GM12891 (cell line): ENCODE data around the gene UBTF.

Experiments used
- DNase-seq: peaks from one replicate; pipeline ENCODE4 v3.0.0; 2011; ENCODE audit warnings: low spot score; ENCODE audit not compliant: insufficient read length
- FAIRE-seq: peaks from 2 replicates; lab custom pipeline; 2011; peaks lifted over from hg19 to GRCh38; lab: Jason Lieb, UNC
- PAX5 ChIP-seq: IDR thresholded peaks from 2 replicates; pipeline ENCODE4 v1.6.1; 2011; ENCODE audit warnings: low read length, moderate library complexity, mild to moderate bottlenecking; ENCODE audit not compliant: insufficient read depth, severe bottlenecking
- POLR2A ChIP-seq: IDR thresholded peaks from 2 replicates; pipeline ENCODE4 v1.6.1; 2011; ENCODE audit warnings: low read depth, low read length, control low read depth
- POLR2AphosphoS5 ChIP-seq: IDR thresholded peaks from 2 replicates; pipeline ENCODE4 v1.6.1; 2011; ENCODE audit warnings: low read depth, low read length, control low read depth
- POU2F2 ChIP-seq: IDR thresholded peaks from 2 replicates; pipeline ENCODE4 v1.6.1; 2011; ENCODE audit warnings: low read depth, mild to moderate bottlenecking, control low read depth, low read length, moderate library complexity
- SPI1 ChIP-seq: IDR thresholded peaks from 2 replicates; pipeline ENCODE4 v1.6.1; 2011; ENCODE audit warnings: low read depth, low read length, control low read depth
- TAF1 ChIP-seq: IDR thresholded peaks from 2 replicates; pipeline ENCODE4 v1.6.1; 2011; ENCODE audit warnings: low read depth, low read length, control low read depth

Gene UBTF

DNA sequence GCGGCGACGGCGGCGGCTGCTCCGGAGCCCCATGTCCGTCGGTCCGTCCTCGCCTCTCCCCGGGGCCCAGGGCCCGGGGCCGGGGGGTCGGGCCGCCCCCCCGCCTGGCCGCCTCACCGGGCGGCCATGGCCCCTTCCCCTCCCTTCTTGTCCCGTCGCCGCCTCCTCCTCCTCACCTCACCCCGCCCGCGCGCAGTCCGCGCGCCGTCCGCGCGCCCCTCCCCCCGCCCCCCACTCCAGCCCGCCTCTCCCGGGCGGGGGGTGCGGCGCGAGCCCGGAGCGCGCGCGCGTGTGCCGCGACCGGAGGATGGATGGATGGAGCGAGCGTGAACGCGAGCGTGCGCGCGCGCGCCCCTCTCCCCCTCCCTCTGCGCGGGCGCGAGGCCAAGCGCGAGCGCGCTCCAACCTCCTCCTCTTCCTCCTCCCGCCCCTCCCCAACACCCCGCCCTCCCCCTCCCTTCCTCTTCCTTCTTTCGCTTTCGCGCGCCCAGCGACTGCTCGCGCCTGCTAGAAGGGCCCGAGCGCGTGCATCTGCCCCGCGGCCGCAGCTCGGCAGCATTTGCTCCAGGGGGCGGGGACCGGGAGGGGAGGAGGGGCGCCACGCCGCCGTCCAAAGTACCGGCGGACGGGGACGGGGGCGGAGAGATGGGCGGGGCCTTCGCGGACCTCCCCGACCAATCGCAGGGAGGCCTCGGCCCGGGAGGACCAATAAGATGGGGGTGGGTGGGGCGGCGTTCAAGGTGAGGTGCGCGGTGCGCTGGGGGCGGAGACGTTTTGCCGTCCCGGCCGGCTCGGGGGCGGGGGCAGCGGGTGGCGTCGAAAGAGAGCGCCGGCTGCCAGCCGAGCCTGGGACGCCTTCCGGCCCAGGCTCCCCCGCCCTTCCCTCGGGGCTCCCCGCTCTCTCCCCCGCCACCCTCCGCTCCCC is 19.7 kb downstream of the UBTF start, which contains the start of gene ATXN7L3:
ATXN7L3 (minus strand) TSS at position 332 of the 925 bp plus-strand sequence. CDS start 1,814 bp downstream, outside the sequence.
- peak; percentile 97 for FAIRE-seq
- peak; percentile 99 for DNase-seq
- no peak for TF ChIP-seq POLR2A
- TF ChIP-seq TAF1: peak; percentile 2; the same call in 1 of the 2 replicates

DNA sequence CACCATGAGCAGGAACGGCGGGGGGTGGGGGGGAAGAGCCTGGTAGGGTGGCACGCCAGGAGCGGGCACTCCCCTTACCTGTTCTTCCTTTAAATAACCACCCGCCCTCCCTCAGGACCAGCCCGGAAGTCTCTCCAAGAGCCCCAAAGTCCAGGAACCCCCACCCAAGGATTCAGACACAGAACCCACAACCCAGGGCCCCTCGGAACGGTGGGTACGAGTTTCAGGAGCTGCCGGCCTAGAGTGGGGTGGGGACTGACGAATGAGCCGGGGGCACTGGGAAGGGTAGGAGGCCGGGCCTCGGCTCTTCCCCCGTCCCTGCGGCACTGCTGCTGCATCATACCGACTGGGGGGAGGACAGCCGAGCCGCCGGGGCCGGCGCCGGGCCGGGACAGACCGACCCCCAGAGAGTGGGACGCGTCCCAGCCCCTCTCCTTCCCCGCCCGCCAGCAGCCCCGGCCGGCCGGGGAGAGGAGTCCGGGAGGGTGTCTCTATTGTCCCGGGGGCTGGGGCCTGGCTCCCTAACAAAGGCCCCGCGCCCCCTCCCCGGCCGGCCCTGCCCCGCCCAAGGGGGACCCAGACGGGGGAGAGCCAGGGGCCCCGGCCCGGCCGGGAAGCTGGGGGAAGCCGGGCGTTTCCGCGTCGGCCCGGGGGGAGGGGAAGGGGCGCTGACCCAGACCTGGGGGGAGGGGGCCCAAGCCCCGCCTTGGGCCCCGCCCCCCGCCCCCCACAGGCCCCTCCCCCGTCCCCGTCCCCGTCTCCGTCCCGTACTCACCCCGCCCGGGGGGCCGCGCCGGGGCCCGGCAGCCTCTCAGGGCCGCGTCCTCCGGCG is 20.5 kb downstream of the UBTF start:
- TF ChIP-seq TAF1 (peak; percentile 14; the same call in 1 of the 2 replicates), POLR2AphosphoS5 (0 out of 2 replicates have a peak, but pooled peaks have one; percentile 2), POU2F2 (no peak), PAX5 (no peak)
- DNase-seq (peak; percentile 84), FAIRE-seq (peak; percentile 45)

DNA sequence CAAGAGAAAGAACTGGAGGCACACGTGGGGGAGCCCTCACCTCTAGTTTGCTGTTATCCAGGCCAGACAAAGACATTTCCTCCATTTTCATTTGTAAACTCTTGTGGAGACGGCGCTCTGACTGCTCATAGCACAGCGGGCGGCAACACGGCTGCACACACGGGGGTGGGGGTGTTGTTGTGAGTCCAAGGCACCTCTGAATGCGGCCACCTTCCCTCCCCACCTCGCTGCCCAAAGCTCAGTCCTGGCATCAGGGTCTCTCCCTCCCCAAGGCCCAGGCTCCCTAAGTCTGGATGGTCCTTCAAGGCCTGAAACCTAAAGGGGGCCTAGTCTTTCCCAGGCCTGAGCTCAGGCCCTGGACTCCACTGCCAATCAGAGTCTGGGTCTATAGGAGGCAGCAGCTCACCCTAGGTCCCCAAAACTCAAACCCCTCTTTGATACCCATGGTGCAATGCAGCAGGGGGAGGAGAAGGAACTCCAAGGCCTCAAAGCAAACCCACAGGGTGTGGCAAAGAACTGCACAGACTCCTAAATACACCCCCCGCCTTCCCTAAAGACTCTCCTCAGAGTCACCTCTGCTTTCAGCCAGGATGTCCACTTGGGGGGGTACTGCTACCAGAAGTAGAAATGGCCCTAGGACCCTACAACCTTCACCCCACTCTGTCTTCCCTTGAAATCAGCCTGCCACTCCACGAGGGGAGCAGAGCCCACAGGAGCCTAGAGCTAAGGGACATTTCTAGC is 21.3 kb downstream of the UBTF start:
- TF ChIP-seq POLR2A (peak; percentile 24; the same call in 1 of the 2 replicates), TAF1 (0 out of 2 replicates have a peak, but pooled peaks have one; percentile 12), PAX5 (no peak)
- peak; percentile 90 for FAIRE-seq

DNA sequence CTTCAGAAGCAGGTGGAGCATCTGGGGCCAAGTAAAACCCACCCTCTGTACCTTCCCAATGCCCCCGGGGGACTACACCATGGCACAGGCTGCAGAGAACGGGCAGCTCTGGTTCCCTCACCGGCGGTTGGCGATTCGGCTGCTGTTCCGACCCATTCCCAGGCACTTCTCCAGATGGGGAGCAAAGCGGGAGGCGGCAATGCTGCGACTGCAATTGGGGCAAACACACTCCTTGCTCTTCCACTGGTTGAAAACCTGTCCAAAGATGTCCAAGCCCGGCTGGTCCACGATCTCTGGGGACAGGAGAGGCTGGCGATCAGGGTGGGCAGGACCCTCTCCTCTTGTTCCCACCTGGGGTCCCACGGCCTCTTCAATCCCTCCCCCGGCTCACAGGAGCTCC is 22.4 kb downstream of the UBTF start:
- FAIRE-seq: no peak
- DNase-seq: no peak
- TF ChIP-seq PAX5: no peak
- TF ChIP-seq POU2F2: no peak
- no peak for TF ChIP-seq TAF1
- no peak for TF ChIP-seq POLR2A
- TF ChIP-seq SPI1: no peak
- TF ChIP-seq POLR2AphosphoS5: no peak

More for the DNA sequence above, 21.3 kb downstream of the UBTF start:
- DNase-seq: peak; percentile 65

DNA sequence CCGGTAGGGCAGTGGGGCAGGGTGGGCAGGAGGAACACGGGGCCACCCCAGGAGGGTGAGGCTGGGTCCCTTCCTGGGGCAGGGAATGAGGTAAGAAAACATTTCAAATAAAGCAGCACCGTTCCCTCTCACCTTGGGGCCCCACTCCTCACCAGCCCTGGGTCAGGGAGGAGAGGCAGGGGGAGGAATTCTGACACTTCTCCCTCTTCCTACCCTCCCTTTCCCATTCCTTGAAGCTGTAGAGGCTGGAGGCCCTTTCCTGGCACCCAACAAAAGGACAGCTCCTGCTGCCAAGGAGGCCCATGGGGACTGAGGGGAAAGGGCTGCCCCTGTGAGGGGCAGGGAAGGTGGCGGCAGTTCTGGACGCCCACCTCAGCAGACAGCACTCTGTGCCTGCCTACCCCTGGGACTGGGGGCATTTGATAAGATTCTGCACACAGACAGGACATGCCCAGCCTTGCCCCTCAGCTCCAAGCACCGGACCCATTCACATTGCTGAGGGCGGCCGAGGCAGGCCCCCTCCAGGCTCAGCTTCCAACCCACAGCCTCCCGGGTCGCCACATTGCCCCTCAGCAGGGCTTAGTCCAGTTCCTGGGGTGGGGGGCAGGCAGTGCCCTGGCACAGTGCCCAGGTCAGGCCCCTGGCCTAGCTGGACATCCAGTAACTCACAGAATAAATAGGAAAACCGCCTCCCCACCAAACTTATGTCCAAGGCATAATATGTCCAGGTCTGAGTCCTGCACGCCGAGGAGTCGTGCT is 26.0 kb downstream of the UBTF start:
- DNase-seq: no peak
- FAIRE-seq: no peak
- no peak for TF ChIP-seq POU2F2
- TF ChIP-seq SPI1: no peak
- TF ChIP-seq POLR2AphosphoS5: no peak
- TF ChIP-seq POLR2A: no peak
- no peak for TF ChIP-seq TAF1
- TF ChIP-seq PAX5: no peak

DNA sequence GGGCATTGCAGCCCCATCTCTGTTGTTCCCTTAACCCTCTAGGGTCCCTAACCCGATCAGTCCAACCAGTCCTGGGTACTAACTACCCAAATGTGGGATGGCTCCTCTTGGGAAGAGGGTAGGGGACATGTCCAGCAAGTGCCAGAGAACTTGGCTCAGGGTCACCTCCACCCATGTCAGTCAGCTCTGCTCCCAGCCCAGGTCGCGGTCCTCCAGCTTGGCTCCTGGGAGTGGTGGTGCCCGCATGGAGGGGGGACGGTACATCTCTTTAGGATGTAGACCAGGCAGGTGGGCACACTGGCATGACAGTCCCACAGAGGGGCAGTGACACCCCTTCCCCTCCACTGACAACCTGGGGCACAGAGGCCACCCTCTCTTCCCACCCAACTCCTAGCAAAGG is 26.7 kb downstream of the UBTF start:
- TF ChIP-seq POLR2A (0 out of 2 replicates have a peak, but pooled peaks have one; percentile 22), SPI1 (no peak)
- no peak for DNase-seq
- FAIRE-seq: no peak

- TF ChIP-seq SPI1: no peak
- TF ChIP-seq POLR2AphosphoS5: no peak; the same call in none of the 2 replicates
- no peak for TF ChIP-seq POLR2A
- TF ChIP-seq PAX5: no peak
- TF ChIP-seq TAF1: no peak
- no peak for TF ChIP-seq POU2F2
- no peak for FAIRE-seq
- no peak for DNase-seq
These were observed 27.5 kb downstream of the UBTF start for GRCh38 chr17:44191941-44192496.

- no peak for FAIRE-seq
- no peak for TF ChIP-seq SPI1
- no peak for TF ChIP-seq POLR2A
- no peak for TF ChIP-seq POU2F2
- TF ChIP-seq PAX5: no peak
- TF ChIP-seq POLR2AphosphoS5: no peak
- no peak for DNase-seq
These were observed 28.1 kb downstream of the UBTF start for GRCh38 chr17:44191369-44191768.
